Suppressor macrophage (primary cell): Measurements from ENCODE around the gene WDR45B.

Experiments used
- DNase-seq, 4 experiments: peaks; one replicate each; pipeline ENCODE4 v3.0.0-alpha.2; 2020 to 2022

The WDR45B gene

GRCh38 chr17:82599674-82600661, 48.3 kb downstream of the WDR45B start:
- DNase-seq = no peak

- peak; percentile 55 to 86 (median 66) for DNase-seq
Observed at GRCh38 chr17:82598256-82599119, 49.8 kb downstream of the WDR45B start.

GRCh38 chr17:82596837-82597672, 51.2 kb downstream of the WDR45B start:
- DNase-seq = no peak

GRCh38 chr17:82596296-82596695, 51.9 kb downstream of the WDR45B start:
- DNase-seq = no peak

GRCh38 chr17:82595893-82596292, 52.4 kb downstream of the WDR45B start:
- no peak for DNase-seq

- DNase-seq = no peak
Observed at GRCh38 chr17:82594571-82594970, 53.7 kb downstream of the WDR45B start.

GRCh38 chr17:82593590-82594087, 54.6 kb downstream of the WDR45B start:
- DNase-seq = no peak

GRCh38 chr17:82592767-82593589, 55.3 kb downstream of the WDR45B start:
- peak; percentile 16 to 60 (median 54) for DNase-seq

- DNase-seq = peak; percentile 13 to 47 (median 28)
Observed at GRCh38 chr17:82592289-82592766, 55.9 kb downstream of the WDR45B start.

GRCh38 chr17:82590881-82591539, 57.2 kb downstream of the WDR45B start:
- no peak for DNase-seq

- no peak for DNase-seq
Observed at GRCh38 chr17:82590216-82590615, 58.0 kb downstream of the WDR45B start.

- DNase-seq = no peak
Observed at GRCh38 chr17:82589851-82590180, 58.4 kb downstream of the WDR45B start.

- peak in 1 of 4 experiments; percentile 1 for DNase-seq
Observed at GRCh38 chr17:82588266-82589175, 59.7 kb downstream of the WDR45B start.

- DNase-seq = peak; percentile 68 to 81 (median 80)
Observed at GRCh38 chr17:82587234-82588086, 60.8 kb downstream of the WDR45B start.

- DNase-seq = no peak
Observed at GRCh38 chr17:82586576-82587233, 61.5 kb downstream of the WDR45B start.

- DNase-seq = peak in 2 of 4 experiments; percentile 8 to 37
Observed at GRCh38 chr17:82585935-82586575, 62.2 kb downstream of the WDR45B start.

- peak; percentile 21 to 67 (median 52) for DNase-seq
Observed at GRCh38 chr17:82583720-82584234, 64.5 kb downstream of the WDR45B start.
